HG03342 (cell line): ENCODE measurements around the gene TEF.

ENCODE experiments used
- ATAC-seq: cut with Tn5 transposase; IDR thresholded peaks from one replicate; pipeline ENCODE4 v1.9.1; 2021; ENCODE audit warnings: mild to moderate bottlenecking, moderate library complexity; ENCODE audit not compliant: unreplicated experiment

Gene TEF

GRCh38 chr22:41447435-41448188 lies 65.9 kb downstream of the TEF start:
- ATAC-seq: no peak

GRCh38 chr22:41448189-41448808 lies 66.6 kb downstream of the TEF start:
- peak; percentile 52 for ATAC-seq
